ENCODE results near the gene ABCC4.
"Not testable (repeated sequence)": the region's sequence is repeated elsewhere in the genome, so short reads cannot be mapped to it uniquely, and the experiment has no call there.

The ABCC4 gene

DNA sequence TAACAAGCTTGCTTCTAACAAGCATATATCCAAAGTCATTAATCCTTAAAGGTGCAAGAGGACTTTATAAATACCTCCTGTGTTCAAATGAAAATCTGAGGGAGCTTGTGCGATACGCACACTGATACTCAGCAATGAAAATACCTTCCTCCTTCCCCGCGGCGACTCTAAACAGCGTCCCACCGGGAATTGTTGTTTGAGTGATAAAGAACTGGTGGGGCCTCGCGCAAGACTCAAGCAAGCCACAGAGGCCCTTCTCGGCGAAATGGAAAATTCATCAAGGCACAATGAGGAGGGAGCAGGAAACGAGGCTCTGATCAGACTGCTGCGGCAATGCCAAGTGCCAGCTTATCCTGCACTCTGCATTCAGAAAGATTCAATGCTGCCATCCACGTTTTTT is 126.7 kb downstream of the ABCC4 start:
- TF ChIP-seq, protein P1, sequence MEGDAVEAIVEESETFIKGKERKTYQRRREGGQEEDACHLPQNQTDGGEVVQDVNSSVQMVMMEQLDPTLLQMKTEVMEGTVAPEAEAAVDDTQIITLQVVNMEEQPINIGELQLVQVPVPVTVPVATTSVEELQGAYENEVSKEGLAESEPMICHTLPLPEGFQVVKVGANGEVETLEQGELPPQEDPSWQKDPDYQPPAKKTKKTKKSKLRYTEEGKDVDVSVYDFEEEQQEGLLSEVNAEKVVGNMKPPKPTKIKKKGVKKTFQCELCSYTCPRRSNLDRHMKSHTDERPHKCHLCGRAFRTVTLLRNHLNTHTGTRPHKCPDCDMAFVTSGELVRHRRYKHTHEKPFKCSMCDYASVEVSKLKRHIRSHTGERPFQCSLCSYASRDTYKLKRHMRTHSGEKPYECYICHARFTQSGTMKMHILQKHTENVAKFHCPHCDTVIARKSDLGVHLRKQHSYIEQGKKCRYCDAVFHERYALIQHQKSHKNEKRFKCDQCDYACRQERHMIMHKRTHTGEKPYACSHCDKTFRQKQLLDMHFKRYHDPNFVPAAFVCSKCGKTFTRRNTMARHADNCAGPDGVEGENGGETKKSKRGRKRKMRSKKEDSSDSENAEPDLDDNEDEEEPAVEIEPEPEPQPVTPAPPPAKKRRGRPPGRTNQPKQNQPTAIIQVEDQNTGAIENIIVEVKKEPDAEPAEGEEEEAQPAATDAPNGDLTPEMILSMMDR (IDR thresholded peaks at IDR 0.05; ENCODE audit: borderline replicate concordance, insufficient read depth, low read depth, low read length), result no peak

DNA sequence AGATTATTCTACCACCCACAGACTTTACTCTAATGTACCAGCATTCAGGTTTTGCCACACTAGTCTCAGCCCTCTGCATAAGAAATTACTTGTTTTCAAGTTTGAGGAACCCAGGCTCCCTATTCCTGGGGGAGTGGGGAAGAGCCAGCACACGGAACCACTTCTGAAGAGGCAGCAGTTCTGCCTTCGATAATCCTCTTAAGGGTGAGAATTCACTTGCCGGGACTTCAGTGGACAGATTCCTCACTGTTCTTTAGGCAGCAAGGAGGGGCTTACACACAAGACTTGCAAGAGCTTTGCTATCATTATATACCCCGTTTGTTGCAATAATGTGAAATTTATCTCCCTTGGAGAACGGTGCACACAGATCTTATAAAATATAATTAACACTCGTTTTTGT is 133.1 kb downstream of the ABCC4 start:
- no peak overlapping the region for H3K4me3 ChIP-seq (ENCODE audit: low read depth, low read length)
- TF ChIP-seq, protein P1 (IDR thresholded peaks at IDR 0.05; ENCODE audit: borderline replicate concordance, insufficient read depth, low read depth, low read length), result no peak

More for the DNA sequence above, 126.7 kb downstream of the ABCC4 start:
- H3K4me3 ChIP-seq (ENCODE audit: low read depth, low read length), result no peak overlapping the region

DNA sequence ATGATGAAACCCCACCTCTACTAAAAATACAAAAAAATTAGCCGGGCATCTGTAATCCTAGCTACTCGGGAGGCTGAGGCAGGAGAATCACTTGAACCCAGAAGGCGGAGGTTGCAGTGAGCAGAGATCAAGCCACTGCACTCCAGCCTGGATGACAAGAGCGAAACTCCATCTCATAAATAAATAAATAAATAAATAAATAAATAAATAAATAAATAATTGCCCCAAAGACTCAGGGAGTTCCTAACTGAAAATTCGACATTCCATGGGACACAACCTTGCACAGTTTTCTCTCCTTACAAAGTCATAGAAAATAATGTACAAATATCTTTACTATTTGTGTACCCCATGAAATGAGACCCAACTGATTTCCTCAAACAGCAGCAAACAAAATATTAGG is 134.2 kb downstream of the ABCC4 start:
- H3K4me3 ChIP-seq (ENCODE audit: low read depth, low read length), result not testable (repeated sequence)

DNA sequence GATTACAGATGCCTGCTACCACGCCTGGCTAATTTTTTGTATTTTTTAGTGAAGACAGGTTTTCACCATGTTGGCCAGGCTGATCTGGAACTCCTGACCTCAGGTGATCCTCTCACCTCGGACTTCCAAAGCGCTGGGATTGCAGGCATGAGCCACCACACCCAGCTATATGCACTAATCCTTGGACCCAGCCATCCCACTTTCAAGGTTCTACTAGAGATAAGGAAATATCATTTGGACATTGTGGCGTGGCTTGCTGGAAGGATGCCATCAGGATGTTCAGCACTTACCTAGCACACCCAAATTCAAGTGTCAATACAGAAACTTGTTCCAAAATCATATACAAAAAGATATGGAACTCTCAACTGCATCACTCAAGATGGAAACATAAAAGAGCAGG is 136.4 kb downstream of the ABCC4 start:
- H3K4me3 ChIP-seq (ENCODE audit: low read depth, low read length), result no peak overlapping the region
- TF ChIP-seq, protein P1 (IDR thresholded peaks at IDR 0.05; ENCODE audit: borderline replicate concordance, insufficient read depth, low read depth, low read length), result no peak

DNA sequence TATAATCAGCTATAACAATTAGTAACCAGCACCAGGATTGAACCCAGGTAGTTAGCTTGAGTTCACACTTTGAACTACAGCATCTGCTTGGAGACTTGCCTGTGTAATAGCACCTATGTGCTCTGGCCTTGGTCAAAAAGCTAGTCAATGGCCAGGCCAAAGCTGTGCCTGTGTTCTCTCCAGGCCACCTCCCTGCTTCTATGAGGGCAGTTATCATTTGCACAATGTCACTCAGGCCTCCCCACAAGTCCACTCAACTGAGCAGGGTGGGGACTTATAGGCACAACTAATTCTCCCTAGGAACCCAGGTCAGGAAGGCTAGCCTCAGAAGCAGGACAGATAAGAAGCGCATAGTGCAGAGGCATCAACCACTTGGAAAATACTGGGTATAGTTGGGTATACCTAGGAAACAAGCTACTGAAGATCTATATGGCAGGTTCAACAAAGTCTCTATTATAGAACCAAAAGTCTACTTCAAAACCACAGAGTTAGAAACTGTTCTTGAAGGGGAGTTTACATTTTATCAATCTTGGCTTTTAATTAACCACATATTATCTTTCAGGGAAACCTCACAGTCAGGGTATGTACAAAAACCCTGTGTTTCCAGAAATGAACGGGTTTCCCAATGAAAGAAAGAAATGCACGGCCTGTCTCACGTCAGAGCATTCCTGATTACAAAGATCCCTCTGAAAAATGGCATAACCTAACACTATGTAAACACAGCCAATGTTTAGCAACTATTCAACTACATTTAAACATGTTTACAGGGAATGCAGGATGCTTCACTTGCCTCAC is 140.9 kb downstream of the ABCC4 start:
- H3K4me3 ChIP-seq (ENCODE audit: low read depth, low read length), result no peak overlapping the region
- TF ChIP-seq, protein P1 (IDR thresholded peaks at IDR 0.05; ENCODE audit: borderline replicate concordance, insufficient read depth, low read depth, low read length), result no peak

DNA sequence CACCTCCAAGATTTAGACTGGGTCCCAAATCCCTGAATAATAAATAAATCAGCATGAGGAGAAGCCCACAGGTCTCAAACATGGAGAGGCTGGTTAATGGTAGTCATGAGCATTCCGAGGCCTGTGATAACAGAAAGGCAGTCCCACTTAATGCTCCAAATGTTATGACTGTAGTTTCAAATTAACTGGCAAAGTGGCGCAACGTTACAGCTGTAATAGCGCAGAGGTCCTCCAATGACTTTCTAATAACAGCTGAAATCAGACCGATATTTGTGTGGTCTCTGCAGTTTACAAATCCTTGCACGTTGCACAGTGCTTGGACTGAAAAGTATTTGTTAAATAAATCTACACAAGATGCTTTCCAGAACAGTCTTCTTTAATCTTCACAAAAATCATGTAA is 141.8 kb downstream of the ABCC4 start:
- TF ChIP-seq, protein P1 (IDR thresholded peaks at IDR 0.05; ENCODE audit: borderline replicate concordance, insufficient read depth, low read depth, low read length), result no peak
- H3K4me3 ChIP-seq (ENCODE audit: low read depth, low read length), result no peak overlapping the region

DNA sequence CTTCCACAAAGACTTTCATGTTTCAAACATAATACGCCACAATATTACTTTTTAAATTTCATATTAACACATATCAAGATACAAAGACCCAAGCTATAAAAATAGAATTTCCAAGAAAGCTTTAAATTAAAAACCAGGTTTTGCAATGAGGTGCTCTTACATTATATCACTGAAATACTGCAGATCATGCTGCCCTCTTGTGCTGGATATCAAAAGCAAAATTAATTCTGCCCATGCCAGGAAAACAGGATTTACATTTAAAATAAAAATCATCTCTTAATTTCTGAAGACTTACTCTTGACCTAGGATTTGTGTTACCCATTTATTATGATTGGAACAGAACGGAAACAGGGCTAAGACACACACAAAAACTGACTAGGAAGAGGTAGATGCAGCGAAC is 145.0 kb downstream of the ABCC4 start:
- TF ChIP-seq, protein P1 (IDR thresholded peaks at IDR 0.05; ENCODE audit: borderline replicate concordance, insufficient read depth, low read depth, low read length), result no peak

More for the DNA sequence above, 145.0 kb downstream of the ABCC4 start:
- no peak overlapping the region for H3K4me3 ChIP-seq (ENCODE audit: low read depth, low read length)

Measured in GM12875 (cell line).